ENCODE data around the gene EBNA1BP2. TPM values are rescaled to one million over a fixed set of nuclear protein-coding genes. Genes with fewer than 3 reads are reported as not detected.

The EBNA1BP2 gene
- total RNA-seq, 2 experiments from 2014 or later, result 14.8 to 15.1 TPM

- Histone ChIP-seq H3K27me3 (ENCODE audit: control insufficient read depth in 1 of 2, insufficient read depth in 2 of 2, low read length in 2 of 2) (no peaks in the 10 kb centered on the region), H3K4me3 (ENCODE audit: low read length) (no peak overlapping the region), H3K4me1 (ENCODE audit: insufficient read depth, low read length) (no peaks in the 10 kb centered on the region), H3K36me3 (ENCODE audit: insufficient read depth, low read length) (no peaks in the 10 kb centered on the region), H3K27ac (ENCODE audit: low read depth in 1 of 2, low read length in 2 of 2) (no peak overlapping the region), H3K9me3 (ENCODE audit: control insufficient read depth in 1 of 2, insufficient read depth in 1 of 2, low read length in 2 of 2) (peaks cover 6 to 11% of the 10 kb centered on the region in 2 experiments)
- Mint-ChIP-seq H3K27ac (no peak overlapping the region), H3K4me3 (no peak overlapping the region), H3K27me3 (peaks cover 10% of the 10 kb centered on the region), H3K9me3 (no peaks in the 10 kb centered on the region), H3K4me1 (ENCODE audit: low read depth) (no peaks in the 10 kb centered on the region), H3K36me3 (ENCODE audit: low read depth) (no peaks in the 10 kb centered on the region)
- TF ChIP-seq CTCF (IDR thresholded peaks at IDR 0.05), result no peak
- no peak for DNase-seq
- intact Hi-C loops (cut with DNase I, micrococcal nuclease), result no loop called here
- no peak for ATAC-seq (ENCODE audit: poor library complexity)
- ChIA-PET CTCF (no interaction called here), POLR2A (no interaction called here)
Measured at GRCh38 chr1:43197343-43198127, 25.4 kb upstream of the EBNA1BP2 start.

- intact Hi-C loops (cut with DNase I, micrococcal nuclease), result no loop called here
- no peaks in the 10 kb centered on the region for H3K4me1 Mint-ChIP-seq (ENCODE audit: low read depth)
- H3K4me1 ChIP-seq (ENCODE audit: insufficient read depth, low read length), result no peaks in the 10 kb centered on the region
- no peak for ATAC-seq (ENCODE audit: poor library complexity)
- H3K9me3 ChIP-seq (ENCODE audit: control insufficient read depth in 1 of 2, insufficient read depth in 1 of 2, low read length in 2 of 2), result peaks cover 11 to 20% of the 10 kb centered on the region in 2 experiments
- peaks cover 22% of the 10 kb centered on the region for H3K27me3 Mint-ChIP-seq
- no peaks in the 10 kb centered on the region for H3K9me3 Mint-ChIP-seq
- no peak overlapping the region for H3K4me3 Mint-ChIP-seq
- no peak for DNase-seq
- no peaks in the 10 kb centered on the region for H3K36me3 Mint-ChIP-seq (ENCODE audit: low read depth)
- no peaks in the 10 kb centered on the region for H3K27me3 ChIP-seq (ENCODE audit: control insufficient read depth in 1 of 2, insufficient read depth in 2 of 2, low read length in 2 of 2)
- ChIA-PET CTCF (no interaction called here), POLR2A (interaction anchor here (0.6 kb wide), 1 partner anchor 314 kb away, joined by 3 read pairs; no protein-coding TSS in a partner anchor)
- no peak overlapping the region for H3K27ac ChIP-seq (ENCODE audit: low read depth in 1 of 2, low read length in 2 of 2)
- H3K4me3 ChIP-seq (ENCODE audit: low read length), result no peak overlapping the region
- no peak overlapping the region for H3K27ac Mint-ChIP-seq
- TF ChIP-seq CTCF (IDR thresholded peaks at IDR 0.05), result no peak
- H3K36me3 ChIP-seq (ENCODE audit: insufficient read depth, low read length), result no peaks in the 10 kb centered on the region
Measured at GRCh38 chr1:43194509-43194908, 22.4 kb upstream of the EBNA1BP2 start.

- ChIA-PET CTCF (no interaction called here), POLR2A (no interaction called here)
- Mint-ChIP-seq H3K27me3 (peaks cover 15% of the 10 kb centered on the region), H3K27ac (no peak overlapping the region), H3K4me3 (no peak overlapping the region), H3K4me1 (ENCODE audit: low read depth) (no peaks in the 10 kb centered on the region), H3K36me3 (ENCODE audit: low read depth) (no peaks in the 10 kb centered on the region), H3K9me3 (no peaks in the 10 kb centered on the region)
- no peak for ATAC-seq (ENCODE audit: poor library complexity)
- intact Hi-C loops (cut with DNase I, micrococcal nuclease), result no loop called here
- no peaks in the 10 kb centered on the region for H3K4me1 ChIP-seq (ENCODE audit: insufficient read depth, low read length)
- H3K4me3 ChIP-seq (ENCODE audit: low read length), result no peak overlapping the region
- H3K27me3 ChIP-seq (ENCODE audit: control insufficient read depth in 1 of 2, insufficient read depth in 2 of 2, low read length in 2 of 2), result no peaks in the 10 kb centered on the region
- no peaks in the 10 kb centered on the region for H3K36me3 ChIP-seq (ENCODE audit: insufficient read depth, low read length)
- DNase-seq, result no peak
- peaks cover 0 to 15% of the 10 kb centered on the region in 2 experiments for H3K9me3 ChIP-seq (ENCODE audit: control insufficient read depth in 1 of 2, insufficient read depth in 1 of 2, low read length in 2 of 2)
- H3K27ac ChIP-seq (ENCODE audit: low read depth in 1 of 2, low read length in 2 of 2), result no peak overlapping the region
- TF ChIP-seq CTCF (IDR thresholded peaks at IDR 0.05), result no peak
Measured at GRCh38 chr1:43188106-43188505, 16.0 kb upstream of the EBNA1BP2 start.
